ENCODE data around the gene EFTUD2.

Gene EFTUD2

GRCh38 chr17:44910231-44911106 is 11.2 kb upstream of the EFTUD2 start:
- DNase-seq: no peak

GRCh38 chr17:44909681-44910144 is 10.5 kb upstream of the EFTUD2 start:
- no peak for DNase-seq

GRCh38 chr17:44908761-44909326 is 9.6 kb upstream of the EFTUD2 start:
- DNase-seq: no peak

- no peak for DNase-seq
Measured at GRCh38 chr17:44907729-44908470, 8.7 kb upstream of the EFTUD2 start.

- no peak for DNase-seq
Measured at GRCh38 chr17:44906763-44907728, 7.8 kb upstream of the EFTUD2 start.

- no peak for DNase-seq
Measured at GRCh38 chr17:44906010-44906646, 6.9 kb upstream of the EFTUD2 start.

GRCh38 chr17:44905006-44906000 is 6.1 kb upstream of the EFTUD2 start:
- no peak for DNase-seq

GRCh38 chr17:44904001-44904984 is 5.0 kb upstream of the EFTUD2 start:
- DNase-seq: no peak

GRCh38 chr17:44903012-44903685 is 3.9 kb upstream of the EFTUD2 start:
- no peak for DNase-seq

GRCh38 chr17:44902135-44902760 is 3.0 kb upstream of the EFTUD2 start:
- no peak for DNase-seq

- DNase-seq: no peak
Measured at GRCh38 chr17:44901411-44901921, 2.2 kb upstream of the EFTUD2 start.

- no peak for DNase-seq
Measured at GRCh38 chr17:44900894-44901293, 1.6 kb upstream of the EFTUD2 start.

- no peak for DNase-seq
Measured at GRCh38 chr17:44898768-44899073, 524 bp downstream of the EFTUD2 start.

- no peak for DNase-seq
Measured at GRCh38 chr17:44894642-44895041, 4.6 kb downstream of the EFTUD2 start.

- DNase-seq: no peak
Measured at GRCh38 chr17:44892250-44892649, 7.0 kb downstream of the EFTUD2 start.

- no peak for DNase-seq
Measured at GRCh38 chr17:44889003-44889402, 10.2 kb downstream of the EFTUD2 start.

GRCh38 chr17:44887971-44888954 is 11.0 kb downstream of the EFTUD2 start:
- DNase-seq: no peak

Data from activated gamma-delta T cell treated with Interleukin-2 at 50 U/mL for 16 hours (primary cell).